ENCODE data around the gene EPPIN.
"Not testable (repeated sequence)": the region's sequence is repeated elsewhere in the genome, so short reads cannot be mapped to it uniquely, and the experiment has no call there.

EPPIN gene

DNA sequence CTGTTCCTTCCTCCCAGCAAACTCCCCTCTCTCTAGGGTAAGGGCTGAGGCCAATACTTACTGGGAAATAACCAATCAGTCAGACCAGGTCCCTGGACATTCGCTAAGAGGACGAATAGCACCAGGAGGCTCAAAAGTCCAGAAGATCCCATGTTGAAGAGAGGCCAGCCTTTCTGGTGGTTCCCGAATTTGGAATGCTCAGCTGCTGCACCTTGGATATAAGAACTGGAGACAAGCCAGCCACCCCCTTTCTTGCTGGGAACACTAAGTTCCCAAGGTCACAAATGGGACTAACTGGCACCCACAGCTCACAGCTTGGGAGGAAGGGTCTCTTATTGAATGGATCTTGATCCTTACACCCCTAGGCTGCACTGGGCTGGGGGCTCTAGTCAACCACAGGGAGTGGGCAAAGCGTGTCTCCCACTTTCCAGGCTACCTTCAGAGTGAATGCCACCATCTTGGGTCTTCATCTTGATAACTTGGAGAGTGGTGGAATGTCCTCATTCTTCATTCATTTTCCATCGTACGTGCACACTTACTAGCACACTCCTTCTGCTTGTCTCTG lies at the start of gene EPPIN:
EPPIN (minus strand) TSS at position 196 of the 565 bp plus-strand sequence; CDS start at position 152, 44 bp downstream.
- DNase-seq, result no peak

DNA sequence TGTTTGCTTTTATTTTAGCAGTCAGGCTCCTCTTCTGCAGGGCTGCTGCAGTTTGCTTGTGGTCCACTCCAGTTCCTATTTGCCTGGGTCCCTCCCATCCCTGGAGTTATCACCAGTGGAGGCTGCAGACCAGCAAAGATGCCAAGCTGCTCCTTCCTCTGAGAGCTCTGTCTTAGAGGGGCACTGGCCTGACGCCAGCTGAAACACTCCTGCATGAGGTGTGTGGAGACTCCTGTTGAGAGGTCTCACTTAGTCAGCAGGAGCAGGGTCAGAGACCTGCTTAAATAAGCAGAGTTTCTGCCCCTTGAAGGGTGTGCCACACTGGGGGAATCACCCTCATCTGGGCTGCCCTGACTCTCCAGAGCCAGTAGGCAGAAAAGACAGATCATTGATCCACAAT lies 48.0 kb upstream of the EPPIN start:
- DNase-seq, result no peak

DNA sequence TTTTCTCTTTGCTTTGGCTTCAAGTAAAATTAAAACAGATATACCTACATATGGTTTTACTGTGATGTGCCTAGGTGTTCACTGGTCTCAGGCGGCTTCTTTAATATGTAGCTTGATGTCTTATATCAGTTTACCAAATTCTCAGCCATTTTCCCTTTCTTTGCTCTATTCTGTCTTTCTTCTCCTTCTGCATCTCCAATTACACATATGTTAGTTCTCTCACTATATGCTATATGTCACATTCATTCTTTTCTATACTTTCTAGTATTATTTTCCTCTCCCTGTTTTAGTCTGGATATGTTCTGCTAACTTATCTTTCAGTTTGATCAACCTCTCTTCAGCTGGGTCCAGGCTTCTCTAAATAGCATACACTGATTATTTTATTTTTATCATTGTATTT lies 46.3 kb upstream of the EPPIN start:
- no peak for DNase-seq

DNA sequence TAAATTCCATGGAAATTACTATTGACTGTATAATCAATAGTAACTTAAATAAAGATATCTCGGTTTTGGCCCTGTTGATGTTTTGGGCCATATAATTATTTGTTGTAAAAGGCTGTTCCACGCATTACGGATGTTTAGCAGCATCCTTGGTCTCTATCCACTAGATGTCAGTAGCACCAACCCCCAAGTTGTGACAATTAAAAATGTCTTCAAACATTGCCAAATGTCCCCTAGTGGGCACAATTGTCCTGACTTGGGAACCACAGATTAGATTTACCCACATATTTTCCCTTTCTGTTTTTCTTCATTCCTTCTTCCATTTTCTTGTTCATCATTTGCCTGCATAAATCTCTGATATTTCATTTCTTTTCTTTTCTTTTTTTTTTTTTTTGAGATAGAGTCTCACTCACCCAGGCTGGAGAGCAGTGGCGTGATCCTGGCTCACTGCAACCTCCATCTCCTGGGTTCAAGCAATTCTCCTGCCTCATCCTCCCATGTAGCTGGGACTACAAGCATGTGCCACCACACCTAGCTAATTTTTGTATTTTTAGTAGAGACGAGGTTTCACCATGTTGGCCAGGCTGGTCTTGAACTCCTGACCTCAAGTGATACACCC lies 45.5 kb upstream of the EPPIN start:
- peak; percentile 67 to 75 for DNase-seq

DNA sequence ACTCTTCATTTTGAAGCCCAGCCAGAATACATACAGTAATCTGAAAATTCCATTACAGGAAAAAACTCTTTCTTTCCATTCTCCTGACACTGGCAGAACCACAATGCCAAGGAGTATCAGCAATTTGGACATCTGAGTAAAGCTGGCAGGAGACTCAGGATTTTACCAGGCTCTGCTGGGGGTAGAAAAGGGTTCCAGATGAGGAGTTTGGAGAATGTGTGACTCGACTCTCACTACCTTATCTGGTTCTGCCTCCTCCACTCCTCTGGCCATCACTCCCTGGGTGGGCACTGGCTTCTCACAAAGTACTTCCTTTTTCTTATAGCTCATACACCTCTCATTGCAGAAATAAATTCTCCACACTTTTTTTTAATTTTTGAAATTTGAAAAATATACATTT lies 42.5 kb upstream of the EPPIN start:
- no peak for DNase-seq

DNA sequence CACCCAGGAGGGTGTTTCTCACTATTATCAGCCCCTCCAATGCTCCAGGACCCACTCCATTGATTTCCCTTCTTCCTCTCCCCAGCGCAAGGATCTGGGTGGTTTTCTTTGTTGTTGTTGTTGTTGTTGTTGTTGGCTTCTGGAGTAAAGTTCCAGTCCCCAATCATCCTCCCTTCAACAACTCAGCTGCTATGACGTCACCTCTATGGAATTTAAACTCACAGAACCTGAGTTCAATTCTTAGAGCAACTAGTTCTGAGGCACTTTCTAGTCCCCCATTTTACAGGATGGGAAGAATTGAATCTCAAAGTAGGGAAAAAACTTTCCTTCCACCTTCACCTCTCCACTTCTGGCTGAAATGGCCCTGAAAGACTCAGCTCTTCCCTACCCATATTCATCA lies 41.6 kb upstream of the EPPIN start:
- DNase-seq, result no peak

DNA sequence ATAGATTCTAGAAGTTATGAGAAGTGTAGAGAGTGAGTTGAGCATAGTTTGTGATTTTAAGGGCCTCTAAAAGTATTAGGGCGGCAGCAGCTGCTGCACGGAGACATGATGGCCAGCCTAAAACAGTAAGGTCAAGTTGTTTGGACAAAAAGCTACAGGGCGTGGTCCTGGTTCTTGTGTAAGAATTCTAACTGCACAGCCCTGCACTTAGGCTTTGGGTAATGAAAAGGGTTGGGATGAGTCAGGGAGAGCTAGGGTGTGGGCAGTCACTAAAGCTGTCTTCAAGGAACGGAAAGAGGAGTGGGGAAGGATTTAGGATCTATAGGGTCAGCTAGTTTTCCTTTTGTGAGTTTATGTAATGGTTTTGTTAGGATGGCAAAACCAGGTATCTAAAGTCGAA lies 38.8 kb upstream of the EPPIN start:
- not testable (repeated sequence) for DNase-seq

DNA sequence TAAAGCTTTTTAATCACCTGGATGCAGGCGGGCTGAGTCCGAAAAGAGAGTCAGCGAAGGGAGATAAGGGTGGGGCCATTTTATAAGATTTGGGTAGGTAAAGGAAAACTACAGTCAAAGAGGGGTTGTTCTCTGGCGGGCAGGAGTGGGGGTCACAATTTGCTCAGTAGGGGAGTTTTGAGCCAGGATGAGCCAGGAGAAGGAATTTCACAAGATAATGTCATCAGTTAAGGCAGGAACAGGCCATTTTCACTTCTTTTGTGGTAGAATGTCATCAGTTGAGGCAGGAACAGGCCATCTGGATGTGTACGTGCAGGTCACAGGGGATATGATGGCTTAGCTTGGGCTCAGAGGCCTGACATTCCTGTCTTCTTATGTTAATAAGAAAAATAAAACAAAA lies 37.1 kb upstream of the EPPIN start:
- DNase-seq, result not testable (repeated sequence)

DNA sequence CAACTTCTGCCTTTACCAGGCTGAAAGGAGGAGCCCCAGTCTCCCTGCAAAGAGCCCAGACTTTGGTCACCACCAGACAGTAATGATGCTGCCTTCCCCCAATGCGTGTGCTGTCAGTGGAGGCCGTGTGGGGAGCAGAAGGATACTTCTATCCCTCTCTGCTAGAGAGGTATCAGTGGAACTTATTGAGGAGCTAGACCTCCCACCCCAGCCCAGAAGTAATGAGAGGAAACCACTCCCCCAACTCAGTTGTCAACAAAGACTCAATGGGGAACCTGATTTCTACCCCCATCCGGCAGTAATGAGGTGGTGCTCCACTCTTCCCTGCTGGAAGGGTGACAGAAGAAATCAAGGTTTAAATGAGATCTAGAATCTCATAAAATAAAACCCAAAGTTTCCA lies 36.3 kb upstream of the EPPIN start:
- no peak for DNase-seq

DNA sequence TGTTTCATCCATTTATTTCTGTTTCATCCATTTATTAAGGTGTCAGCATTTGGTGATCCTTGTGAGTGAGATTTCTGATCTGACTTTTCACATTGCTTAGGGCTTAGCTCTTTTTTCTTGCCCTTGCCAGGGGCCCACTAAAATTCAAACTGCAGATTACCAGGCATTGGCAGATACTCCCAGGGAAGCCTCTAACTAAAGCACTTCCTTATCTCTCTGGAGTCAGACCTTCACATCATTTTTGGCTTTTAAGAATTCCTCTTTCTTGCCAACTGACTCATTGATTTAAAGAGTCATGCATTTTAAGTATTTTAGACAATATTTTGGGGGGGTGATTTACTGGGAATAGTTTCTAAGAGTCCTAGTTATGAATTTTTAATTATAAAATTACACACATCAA lies 34.5 kb upstream of the EPPIN start:
- DNase-seq, result no peak

DNA sequence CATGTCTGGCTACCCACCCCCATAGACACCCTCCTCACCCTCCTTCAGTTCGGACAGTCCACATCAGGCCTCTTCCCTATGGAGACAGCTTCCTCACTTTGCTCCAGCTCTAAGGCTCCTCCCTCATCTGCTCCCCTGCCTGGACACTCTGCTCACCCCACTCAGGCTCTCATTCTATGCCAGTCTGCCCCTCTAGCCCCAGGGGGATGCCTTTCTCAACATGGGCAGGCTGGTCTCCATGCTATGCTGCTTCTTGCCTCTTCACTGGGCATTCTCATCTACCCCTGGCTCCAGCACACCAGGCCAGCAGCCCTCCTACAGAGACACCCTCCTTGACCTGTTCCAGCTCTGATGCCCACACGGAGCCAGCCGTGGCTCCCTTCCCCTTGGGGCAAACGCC lies 32.0 kb upstream of the EPPIN start, which contains the start of gene WFDC8:
WFDC8 (minus strand) TSS at position 101 of the 400 bp plus-strand sequence; CDS start at position 64, 37 bp downstream.
- no peak for DNase-seq

DNA sequence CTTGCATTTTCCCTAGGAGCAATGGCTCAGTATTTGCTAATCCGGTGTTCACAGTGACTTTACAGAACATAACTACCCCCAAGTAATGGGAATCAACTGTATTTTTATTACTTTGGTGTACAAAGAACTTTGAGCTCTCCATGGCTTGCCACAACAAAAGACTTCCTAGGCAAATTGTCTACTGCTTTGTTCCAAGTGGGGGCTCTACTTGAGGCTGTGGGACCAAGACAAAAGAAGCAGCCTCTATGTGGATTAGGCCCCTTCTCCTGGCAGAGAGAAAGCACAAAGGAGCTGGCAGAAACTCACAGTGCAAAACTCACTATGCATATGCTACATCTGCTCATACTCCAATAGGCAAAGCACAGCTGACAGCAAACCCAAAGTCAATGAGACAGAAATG lies 31.0 kb upstream of the EPPIN start:
- no peak for DNase-seq

DNA sequence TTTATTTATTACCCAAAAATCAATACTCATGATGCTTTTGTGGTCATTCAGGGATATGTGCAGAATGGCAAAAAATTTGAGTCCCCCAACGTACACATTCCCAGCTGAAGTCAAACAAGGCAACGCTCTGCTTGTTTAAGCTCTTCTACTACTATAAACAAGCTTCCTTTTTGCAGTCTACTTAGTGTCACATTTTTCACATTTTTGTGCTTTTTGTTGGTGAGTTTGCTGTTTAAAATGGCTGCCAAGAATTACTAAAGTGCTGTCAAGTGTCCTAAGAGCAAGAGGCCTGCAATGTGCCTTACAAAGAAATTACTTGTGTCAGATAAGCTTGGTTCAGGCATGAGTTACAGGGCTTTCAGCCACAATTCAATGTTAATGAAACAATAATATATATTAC lies 29.8 kb upstream of the EPPIN start:
- no peak for DNase-seq

DNA sequence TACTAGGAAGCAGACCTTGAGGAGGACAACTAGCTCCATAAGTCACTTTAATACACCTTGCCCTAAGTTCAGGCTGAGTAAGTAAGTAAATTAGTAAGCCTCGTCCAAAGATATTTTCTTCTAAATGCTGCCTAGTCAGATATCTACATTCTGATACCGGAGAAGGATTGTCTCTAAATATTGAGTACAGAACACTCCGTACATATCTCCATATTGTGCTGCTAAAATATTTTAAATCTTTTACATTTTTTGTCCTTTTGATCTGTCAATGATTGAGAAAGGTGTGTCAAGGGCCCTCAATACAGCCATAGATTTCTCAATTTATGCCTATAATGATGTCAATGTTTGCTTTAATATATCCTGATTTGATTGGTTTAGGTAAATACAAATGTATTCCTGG lies 28.7 kb upstream of the EPPIN start:
- no peak for DNase-seq

DNA sequence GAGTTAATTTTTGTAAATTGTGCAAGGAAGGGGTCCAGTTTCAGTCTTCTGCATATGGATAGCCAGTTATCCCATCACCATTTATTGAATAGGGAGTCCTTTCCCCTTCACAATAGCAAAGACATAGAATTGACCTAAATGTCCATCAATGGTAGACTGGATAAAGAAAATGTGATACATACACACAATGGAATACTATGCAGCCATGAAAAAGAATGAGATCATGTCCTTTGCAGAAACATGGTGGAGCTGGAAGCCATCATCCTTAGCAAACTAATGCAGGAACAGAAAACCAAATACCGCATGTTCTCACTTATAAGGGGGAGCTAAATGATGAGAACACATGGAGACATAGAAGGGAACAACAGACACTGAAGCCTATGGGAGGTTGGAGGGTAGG lies 22.4 kb upstream of the EPPIN start:
- DNase-seq, result not testable (repeated sequence)

DNA sequence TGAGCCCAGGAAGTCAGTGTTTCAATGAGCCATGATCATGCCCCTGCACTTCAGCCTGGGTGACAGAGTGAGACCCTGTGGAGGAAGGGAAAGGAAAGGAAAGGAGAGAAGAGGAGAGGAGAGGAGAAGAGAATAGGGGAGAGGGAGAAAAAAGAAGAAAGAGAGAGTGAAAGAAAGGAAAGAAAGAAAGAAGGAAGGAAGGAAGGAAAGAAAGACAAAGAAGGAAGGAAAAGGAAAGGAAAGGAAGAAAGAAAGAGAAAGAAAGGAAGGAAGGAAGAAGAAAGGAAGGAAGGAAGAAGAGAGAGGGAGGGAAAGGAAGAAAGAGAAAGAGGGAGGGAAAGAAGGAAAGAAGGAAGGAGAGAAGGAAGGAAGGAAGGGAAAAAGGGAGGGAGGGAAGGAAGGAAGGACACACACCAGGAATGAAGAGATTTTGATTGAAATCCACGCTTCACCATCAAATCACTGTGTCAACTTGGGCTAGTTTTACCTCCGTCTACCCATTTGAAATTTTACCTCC lies 17.6 kb upstream of the EPPIN start:
- no peak for DNase-seq

DNA sequence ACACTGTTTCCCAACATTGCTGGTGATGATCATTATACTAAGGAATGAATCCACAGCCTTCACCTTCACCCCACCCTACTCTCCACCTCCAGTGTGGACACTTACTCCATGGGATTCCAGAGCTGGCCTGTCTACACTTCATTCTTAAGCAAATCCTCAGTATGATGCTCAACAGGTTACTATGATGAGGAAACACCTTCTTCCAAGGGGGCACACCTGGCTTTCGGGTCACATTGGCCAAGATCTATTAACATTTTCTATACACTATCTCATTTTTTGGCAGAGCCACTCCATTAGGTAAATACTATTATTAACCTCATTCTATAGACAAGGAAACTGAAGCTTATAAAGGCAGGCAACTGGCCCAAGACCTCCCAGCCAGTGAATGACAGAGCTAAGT lies 8.0 kb upstream of the EPPIN start:
- DNase-seq, result no peak

DNA sequence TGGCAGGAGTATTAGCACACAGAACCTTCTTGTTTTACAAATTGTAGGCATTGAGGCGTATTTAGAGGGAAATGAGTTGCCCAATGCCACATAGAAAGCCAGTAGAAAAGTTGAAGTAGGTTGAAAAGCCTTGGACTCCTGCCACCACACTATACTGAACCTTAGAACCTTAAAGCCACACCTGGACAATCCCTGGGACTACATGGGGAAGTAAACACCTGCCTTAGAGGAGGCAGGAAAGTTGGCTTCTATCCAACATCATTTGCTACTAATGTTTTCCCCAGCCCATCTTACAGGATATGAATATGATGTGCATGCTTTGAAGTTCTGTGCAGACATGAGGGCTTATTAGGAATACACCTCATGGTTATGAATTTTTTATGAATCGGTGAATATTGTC lies 5.3 kb upstream of the EPPIN start:
- DNase-seq, result no peak

DNA sequence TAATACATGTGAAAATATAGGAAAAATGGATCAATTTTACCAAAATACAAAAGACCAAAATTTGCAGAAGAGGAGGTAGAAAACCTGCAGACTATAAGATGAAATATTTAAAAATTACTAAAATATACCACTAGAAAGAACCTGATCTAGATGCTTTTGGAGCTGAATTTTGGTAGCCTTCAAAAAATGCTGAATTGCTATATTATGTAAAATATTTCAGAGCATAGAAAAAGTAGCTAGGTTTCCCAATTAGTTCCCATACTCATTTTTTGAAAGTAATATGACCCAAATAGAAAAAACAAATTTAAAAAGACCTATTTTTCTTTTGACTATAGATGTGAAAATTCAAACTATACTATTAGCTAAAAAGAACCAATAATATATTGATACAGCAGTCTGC lies 3.6 kb upstream of the EPPIN start:
- DNase-seq, result no peak

DNA sequence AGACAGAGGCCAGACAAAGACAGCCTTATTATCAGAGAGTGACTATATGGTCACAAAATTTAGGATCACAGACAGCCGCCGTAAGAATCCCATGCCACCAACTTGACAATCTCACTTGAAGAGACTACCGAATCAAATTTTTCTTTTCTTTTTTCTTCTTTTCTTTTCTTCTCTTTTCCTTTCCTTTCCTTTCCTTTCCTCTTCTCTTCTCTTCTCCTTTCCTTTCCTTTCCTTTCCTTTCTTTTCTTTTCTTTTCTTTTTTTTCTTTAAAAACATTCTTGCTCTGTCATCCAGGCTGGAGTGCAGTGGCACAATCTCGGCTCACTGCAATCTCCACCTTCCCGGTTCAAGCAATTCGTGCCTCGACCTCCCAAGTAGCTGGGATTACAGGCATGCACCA lies 1.2 kb upstream of the EPPIN start:
- no peak for DNase-seq

DNA sequence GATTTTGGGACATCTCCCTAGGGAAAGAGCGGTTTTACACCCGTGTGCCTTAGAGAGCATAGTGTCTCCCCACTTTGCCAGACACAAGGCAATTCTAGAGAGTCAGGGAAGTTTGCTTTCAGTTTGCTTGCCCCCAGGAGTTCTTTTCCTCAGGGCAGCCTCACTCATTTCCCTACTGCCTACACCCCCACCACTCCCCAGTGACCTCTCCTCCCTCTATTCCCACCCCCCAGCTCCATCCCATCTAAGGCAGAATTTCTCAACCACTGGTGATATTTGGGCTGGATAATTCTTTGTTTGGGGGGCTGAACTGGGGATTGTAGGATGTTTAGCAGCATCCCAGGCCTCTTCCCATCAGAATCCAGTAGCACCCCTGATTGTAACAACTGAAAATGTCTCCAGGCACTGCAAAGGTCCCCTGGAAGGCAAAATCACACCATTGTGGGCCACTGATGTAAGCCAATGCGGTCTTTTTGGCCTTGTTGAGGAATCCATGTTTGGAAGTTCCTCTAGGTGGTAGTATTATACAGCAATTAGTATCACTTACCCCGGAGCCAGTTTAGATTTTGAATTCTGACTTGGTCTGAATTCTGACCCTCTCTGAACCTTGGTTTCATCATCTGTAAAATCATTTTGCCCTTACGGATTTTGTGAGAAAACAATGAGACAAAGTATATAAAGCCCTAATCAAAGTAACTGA lies 1.3 kb downstream of the EPPIN start:
- DNase-seq, result peak in 1 of 2 experiments; percentile 7

DNA sequence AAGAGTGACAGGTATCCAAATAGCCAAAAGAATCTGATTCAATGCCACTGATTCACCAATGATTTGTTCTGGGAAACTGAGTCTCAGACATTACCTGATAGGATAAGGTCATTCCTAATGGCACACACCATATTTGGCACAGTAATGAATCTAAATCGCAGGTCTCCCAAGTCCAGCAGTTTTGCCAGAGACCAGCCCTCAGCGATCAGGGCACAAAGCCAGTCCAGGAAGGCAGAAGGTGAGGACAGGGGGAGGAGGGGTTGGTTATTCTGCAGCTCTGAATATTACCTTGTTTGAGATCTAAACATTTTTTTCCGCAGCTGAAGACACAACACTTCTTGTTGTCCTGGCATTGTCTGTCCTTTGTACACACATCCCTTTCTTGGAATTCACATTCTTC lies 1.9 kb downstream of the EPPIN start:
- no peak for DNase-seq

DNA sequence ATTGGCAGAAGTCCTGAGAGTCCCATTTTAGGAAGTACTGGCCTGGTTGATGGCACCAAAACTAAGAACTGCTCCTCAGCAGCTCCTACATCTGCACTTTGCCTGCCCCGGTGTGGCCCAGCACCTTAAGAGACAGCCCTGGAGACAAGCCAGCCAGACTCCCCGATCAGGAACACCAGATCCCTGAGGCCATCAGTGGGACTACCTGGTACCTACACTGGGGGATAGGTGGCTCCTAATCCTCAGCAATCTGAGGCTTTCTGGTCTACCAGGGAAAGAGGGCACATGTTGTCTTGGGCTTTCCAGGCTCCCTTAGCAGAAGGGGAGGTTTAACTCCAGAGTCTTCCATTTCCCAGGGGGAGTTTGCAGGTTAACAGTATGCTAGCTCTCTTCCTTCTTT lies 7.8 kb downstream of the EPPIN start, which contains the start of gene WFDC6:
WFDC6 (minus strand) TSS at position 101 of the 400 bp plus-strand sequence; CDS start at position 26, 75 bp downstream.
- DNase-seq, result no peak

DNA sequence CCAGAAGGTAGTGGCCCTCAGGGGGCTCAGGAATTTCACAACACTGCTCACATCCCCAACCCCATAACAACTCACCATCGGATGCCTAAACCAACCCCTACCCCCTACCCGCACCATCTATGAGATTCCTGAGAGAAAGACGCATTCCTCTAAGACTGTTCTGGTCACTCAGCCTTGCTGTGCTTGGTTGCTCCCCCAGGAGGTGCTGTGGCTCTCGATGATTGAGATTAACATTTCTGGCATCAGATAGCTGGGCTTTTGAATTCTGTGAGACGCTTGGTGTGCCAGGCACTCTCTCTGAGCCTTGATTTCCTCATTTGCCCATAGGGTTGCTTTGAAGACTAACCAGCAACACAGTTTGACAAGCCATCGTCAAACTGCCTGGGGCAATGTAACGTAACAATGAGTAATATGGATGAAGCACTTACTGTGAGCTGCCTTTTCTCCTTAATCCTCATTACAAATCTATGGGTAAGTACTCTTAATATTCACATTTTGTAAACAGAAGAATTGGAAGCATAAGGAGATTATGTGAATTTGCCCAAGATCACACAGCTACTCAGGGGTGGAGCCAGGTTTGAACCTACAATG lies 8.9 kb downstream of the EPPIN start:
- DNase-seq, result no peak

All from AML-193 (cell line).